COLO668 (cell line): ENCODE measurements around the gene COL12A1.

Experiments used
- DNase-seq: peaks from one replicate; lab custom pipeline; 2025; ENCODE audit not compliant: unreplicated experiment; lab: John Stamatoyannopoulos, UW

The COL12A1 gene

DNA sequence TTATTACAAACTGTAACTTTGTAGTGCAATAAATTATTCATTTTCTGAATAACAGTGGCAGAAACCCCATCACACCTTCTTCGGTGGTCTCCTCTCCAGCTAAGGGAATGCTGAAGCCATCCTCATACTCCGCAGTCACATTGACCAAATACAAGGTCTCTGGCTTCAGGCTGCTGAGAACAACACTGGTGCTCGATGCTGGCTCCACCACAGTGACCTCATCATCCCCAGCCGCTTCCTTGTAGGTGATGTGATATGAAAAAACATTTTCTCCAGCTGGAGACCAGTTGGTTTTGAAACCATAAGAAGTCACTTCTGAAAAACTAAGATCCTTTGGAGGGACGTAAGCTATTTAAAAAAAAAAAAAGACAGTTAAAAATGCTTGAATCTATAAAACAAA is 25.0 kb downstream of the COL12A1 start:
- DNase-seq = no peak

DNA sequence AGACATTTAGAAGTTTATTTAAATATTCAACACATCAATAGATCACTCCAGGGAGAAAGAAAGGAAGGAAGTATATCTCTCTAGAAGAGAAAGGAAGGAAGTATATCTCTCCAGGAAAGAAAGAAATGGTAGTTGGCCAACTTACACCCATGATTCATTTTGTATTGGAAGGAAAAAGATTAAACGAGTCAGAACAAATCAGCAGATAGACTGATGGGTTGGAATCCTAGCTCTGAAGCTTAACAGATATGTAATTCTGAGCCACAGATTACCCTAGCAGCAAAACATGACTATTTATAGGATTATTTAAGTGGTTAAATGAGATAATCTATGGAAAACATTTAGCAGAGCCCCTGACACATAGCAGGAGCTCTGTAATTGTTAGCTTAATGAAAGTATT is 27.1 kb downstream of the COL12A1 start:
- no peak for DNase-seq

DNA sequence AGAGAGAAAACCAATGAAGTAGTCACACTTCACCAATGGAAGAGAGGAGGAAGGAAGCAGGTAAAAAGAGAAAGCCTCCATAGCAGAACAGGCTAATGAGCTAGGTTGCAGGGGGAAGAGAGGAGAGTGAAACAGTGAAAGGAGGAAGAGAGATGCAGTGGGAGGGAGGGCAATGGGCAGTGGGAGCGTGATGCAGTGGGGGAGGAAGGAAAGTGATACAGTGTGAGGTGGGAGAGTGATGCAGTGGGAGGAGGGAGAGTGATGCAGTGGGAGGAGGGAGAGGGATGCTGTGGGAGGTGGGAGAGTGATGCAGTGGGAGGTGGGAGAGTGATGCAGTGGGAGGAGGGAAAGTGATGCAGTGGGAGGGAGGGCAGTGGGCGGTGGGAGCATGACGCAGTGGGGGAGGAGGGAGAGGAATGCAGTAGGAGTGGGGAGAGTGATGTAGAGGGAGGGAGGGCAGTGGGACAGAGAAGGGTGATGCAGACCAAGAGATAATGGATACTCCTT is 29.7 kb downstream of the COL12A1 start:
- DNase-seq = no peak

DNA sequence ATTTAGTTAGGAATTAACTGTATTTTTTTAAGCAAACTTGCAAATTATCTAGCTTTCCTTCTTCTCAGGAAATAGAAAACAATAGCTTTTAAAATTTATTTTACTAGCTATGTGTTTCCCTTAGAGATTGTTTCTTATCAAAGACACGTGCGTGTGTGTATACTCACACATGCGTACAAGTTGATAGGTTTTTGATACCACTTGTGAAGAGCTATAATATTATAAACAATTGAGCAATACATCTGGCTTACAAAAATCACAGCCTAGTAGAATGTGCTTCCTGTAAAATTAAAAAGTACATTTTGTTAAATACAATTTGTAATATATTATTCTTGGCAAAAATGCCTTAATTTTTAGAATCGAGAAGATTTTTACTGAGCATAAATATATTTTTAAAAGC is 33.9 kb downstream of the COL12A1 start:
- no peak for DNase-seq

DNA sequence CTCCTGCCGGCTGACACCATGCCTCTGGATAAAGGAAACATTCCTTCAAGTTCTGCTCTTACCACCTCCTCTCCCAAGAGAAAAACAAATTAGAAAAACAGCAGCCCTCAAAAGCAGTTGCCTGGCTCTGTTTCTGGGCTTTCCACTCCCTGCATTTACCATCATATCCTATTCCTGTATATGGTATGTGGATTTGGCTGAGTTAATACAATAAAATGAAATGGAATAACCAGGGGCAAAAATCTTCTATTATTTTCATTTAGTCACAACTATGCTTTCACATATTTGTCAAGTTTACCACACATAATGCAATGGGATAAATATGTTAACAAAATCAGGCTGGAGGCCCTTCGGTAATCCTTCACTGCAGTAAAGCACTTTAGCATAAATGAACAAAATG is 34.3 kb downstream of the COL12A1 start:
- no peak for DNase-seq

DNA sequence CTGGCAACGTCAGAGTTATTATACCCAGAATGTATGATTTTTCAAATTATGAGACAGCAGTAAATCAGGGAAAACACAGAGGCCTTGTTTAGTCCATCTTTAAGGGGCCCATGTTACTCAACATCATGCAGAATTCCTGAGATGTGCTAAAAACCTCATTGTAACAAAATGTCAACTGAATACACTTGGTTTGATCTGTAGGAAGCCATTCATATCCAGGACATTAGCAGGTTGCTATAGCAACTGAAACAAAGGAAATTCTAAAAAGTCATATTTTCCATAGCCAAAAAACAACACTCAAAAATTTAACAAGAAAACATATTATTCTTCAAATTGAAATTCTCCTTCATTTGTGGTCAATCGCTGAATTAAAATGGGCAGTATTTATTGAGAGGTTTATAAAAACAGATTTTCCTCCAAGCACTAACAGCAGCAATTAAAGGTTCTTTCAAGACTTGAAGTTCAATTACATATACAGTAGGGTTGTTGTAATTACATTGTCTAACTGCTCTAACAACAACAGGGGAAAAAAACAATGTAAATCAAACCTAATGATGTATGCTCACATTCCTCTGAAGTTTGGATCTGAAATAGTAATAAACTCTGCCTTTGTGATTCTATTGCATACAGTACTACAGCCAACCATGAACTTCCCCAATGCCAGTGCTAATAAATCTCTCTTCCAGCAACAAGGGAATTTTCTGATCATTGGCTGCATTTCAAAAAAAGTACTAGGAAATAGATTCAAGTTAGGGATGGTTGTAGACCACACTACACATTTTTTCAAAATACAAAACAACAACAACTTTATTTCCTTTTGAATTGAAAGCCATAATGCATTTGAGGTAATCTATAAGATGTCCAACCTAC is 34.9 kb downstream of the COL12A1 start:
- no peak for DNase-seq

DNA sequence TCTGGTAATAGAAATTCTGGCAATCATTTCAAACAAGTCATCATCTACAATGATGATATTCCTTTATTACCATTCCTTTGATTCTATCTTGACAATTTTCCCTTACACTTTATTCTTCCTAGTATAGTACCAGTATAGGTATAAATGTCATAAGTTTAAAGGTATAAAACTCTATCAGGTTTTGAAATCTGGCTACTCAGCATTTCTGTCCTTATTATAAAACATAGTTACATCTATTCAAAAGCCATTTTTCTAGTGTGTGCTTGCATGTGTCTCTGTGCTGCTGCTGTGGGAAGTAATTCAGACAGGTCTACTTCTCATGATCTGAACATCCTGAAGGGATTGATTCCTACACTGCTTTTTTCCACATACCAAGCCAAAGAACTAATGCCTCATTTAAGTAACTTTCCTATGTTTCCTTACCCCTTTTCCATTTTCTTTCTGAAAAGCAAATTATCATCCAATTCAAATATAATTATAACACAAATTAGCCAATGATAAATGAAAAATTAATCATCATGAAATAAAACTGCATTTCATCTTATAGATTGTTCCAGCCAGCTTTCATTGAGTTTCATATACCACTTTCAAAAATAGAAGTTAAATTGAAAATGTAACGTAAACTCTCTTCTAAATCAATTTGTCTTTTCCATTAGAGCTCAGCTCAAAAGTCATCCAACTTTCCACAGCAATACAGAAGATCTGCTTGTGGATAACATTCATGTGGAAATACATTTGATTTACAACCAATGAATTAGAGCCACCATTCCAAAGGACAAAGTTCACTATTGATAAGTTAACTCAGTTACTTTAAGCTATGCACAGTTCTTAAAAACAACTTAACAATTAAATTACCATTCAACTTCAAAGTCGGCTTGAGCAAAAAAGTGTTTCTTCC is 35.9 kb downstream of the COL12A1 start:
- no peak for DNase-seq

DNA sequence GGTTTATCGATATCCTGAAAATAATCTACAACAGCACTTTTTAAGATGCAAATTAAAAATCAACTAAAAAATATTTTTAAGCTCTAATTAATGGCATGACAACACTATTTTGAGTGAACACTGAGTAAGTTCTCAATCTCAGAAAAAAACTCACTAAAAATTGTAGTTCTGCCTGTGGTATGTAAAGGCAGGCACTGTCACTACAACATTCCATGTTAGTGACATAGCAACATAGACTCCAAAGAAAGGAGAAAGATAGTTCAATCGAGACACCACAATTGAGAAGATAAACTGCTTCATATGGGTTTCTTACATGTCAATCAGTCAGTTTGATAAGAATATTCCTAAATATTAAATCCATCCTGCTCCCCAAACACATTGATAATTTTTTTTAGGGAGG is 38.0 kb downstream of the COL12A1 start:
- no peak for DNase-seq

DNA sequence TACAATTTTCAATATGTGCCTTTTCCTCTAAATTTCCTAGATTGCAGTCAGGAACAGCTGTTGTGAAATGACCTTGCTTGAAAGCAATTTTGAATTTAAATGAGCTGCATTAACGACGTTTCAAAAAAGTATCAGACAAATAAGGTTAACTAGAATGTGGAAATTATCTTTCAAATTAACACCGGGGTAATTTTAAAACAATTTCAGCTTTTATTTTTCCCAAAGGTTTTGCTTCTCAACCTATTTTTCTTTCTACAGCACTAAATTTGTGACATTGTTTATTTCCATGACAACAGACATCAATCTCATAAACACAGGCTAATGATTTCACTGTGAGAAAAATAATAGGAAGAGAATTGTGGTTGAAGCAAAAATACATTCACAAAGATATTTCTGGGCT is 38.5 kb downstream of the COL12A1 start:
- no peak for DNase-seq

DNA sequence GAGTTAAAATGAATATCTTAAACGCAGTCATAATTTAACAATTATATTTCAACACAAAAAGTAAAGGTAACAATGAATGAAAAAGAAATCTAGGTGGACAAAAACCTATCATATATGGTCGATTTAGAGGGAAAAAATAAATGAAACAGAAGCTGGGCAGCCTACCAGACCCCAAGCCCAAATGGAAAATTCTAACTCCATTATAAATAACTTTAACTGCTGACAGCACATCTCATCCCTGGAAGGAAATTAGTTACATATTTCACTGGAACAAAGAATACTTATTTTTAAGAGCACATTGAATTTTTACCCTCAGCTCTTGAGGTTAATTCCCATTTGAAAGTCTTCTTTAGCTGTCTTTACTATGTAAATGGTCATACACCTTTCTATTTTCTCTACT is 39.1 kb downstream of the COL12A1 start:
- no peak for DNase-seq

DNA sequence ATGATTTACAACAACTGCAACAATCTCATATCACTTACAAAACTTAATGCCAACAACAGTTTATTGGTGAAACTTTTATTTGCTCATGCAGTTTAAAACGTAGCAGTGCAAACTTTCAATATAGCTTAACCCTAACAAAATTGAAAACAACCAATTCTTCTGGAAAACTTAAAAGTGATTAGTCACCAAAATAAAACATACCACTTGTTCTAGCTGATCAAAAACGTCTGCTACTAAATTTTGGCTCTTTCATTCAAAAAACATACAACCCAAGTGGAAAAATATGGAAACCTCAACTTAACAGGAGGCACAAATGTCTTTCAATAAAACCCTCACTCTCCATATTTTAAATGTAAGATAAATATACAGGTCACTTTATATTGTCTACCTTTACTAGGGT is 39.6 kb downstream of the COL12A1 start:
- no peak for DNase-seq

DNA sequence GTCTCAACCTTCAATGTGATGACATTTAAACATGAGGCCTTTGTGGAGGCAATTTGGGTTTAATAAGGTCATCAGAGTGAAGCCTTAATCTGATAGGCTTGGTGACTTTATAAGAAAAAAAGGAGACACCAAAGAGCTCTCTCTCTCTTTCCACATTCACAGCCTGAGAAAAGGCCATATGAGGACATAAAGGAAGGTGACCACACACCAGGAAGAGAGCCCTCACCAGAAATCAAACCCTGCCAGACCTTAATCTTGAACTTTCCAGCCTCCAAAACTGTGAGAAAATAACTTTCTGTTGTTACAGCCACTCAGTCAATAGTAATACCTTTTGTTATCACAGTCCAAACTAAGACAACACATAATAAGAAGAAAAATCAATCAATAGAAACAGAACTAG is 47.7 kb downstream of the COL12A1 start:
- DNase-seq = no peak

DNA sequence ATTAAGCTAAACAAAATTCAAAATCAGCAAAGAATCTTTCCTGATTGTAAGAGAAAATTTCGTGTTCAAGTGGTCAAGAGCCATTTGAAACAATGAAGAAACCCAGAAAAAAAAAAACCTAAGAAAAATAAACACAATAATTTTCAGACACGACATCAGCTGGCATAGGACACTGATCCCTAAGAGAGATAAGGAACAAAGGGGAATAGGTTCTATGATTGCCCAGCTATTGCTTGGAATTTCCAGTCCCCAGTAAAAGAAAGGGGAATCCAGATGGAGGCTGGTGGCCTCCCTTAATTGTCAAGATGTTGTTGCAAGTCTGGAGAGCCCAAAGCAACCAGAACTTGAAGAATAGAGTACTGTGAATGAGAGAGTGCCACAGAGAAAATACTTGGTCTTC is 48.5 kb downstream of the COL12A1 start:
- DNase-seq = no peak

DNA sequence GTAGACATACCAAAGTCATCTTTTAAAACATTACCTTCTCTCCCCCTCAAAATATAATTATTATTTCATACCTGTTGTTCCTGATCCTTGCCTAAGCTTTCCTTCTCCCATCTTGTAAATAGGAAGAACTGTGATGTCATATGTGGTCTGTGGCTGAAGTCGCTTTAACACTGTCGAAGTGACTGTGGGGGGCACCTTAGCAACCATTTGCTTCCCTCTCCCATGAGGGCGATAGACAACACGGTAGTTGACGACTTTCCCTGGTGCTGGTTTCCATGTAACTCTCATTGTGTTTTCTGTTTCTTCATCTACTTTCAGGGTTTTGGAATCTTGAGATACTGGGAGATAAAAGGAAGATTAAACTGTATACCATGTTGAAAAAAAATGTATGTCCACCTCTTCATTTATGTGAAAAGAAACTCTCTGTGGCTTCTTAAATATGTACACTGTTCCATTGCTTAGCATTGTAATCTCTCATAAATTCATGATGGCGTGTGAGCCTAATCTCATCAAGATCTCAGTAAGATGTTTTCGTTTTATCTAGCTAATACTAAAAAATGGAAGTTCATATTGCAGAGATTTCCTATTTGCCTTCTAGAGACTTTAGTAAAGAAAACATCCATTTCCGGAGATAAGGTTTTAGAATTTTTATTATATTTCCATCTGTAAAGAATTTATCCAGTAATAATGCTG is 49.5 kb downstream of the COL12A1 start:
- no peak for DNase-seq

DNA sequence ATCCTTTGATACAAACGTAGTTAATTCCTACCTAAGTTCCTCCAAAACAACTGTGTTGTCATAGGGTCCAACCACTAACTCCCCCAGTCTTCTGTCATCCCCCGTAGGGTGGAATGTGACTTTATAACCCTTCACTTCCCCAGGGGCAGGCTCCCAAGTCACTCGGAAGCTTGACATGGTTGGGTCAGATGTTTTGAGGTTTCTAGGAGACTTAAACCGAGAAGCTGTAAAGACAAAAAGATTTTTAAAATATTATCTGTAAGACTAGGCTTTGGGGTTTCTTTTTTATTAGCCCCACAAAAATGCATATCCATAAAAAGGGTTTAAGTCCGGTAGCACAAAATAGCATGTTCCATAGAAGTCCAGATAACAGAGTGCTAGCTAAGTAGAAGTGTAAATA is 50.2 kb downstream of the COL12A1 start:
- DNase-seq = no peak

DNA sequence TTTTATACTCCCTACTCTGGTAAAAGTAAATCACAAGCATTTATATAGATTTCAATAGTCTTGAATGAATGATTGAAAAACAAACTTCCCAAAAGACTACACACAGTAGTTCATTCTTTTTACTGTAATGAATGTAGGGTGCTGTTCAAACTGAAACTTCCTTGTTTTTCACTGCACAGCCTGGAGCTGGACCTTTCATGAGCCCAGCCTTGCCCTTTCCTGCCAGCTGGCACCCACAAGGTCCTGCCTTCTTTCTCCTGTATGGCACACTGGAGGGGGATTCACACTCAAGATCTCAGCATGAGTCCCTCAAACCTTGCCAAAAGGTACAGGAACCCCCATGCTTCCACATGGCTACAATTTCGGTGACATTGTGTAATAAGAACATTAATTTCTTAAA is 50.9 kb downstream of the COL12A1 start:
- no peak for DNase-seq

DNA sequence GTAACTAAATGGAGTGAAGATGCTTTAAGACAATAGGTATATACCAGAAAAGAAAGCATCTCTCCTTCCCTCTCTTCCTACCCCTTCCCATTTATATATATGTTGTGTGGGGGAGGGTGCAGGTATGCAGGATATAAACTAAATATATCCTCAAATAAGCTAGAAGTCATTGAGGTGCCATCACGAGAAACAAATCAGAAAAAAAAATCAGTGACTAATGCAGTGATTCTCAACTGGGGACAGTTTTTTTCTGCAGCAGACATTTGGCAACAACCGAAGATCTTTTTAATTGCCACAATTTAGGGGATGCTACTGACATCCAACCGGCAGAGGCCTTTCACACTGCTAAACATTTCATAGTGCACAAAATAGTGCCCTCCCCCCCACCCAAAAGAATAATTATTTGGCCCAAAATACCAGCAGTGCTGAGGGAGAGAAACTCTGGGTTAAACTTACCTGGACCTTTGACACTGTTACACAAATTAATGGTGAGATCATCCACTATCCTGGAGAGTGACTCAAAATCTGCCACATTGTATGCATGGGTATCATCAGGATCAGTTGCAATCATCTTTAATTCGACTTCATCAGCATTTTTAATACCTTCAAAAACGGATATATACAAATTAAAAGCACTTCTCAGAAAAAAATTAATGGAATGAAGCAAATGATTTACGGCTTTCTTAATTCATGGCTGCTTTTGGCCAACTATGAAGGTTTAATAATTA is 55.0 kb downstream of the COL12A1 start:
- no peak for DNase-seq

DNA sequence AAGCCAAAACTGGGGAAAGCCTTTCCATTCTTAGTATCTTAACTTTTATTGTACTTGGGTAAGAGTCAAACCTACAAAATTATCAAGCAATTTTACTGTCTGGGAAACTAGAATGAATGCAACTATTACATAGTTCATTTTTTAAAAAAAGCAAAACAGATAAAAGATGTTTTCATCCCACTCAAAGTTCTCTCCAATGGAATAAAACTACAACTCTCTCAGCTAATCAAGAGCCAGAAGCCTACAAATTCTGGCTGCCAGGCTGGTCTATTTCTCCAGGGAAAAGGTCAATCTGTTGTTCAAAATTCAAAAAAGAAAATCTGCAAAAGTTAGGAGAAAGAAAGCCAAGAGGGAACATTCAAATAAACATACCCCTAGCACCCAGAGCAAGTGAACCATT is 56.2 kb downstream of the COL12A1 start:
- no peak for DNase-seq

DNA sequence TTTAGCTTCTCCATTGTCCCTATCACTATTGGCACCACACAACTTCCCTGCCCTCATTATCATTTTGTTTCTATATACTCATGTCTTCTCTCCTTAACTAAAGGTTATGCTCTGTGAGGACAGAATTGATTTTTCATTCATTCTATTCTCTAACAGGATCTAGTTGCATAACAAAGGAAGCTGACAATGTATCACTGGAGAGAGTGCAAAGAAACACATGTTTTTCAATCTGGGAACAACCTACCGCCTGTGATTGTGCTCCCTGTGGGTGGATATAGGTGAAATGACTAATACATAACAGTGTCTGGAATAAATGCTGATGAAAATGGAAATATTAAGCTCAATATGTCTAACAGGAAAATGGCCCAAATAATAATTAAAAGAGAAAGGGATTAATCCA is 56.6 kb downstream of the COL12A1 start:
- no peak for DNase-seq

DNA sequence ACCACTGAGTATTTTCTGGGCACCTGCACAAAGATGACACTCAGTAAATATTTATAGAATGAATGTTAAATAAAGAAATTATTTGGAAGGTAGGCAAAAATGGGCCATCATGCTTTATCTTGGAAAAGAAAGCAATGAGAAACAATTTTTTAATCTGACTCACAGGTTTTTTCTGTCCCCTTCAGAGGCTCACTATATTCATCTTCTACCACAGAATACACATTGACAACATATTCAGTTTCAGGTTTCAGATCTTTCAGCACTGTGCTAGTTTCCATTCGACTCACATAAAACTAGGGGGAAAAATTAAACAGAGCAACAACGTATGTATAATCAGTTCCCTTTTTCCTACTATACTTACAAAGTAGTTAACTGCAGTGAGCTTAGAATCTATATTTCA is 58.3 kb downstream of the COL12A1 start:
- no peak for DNase-seq

DNA sequence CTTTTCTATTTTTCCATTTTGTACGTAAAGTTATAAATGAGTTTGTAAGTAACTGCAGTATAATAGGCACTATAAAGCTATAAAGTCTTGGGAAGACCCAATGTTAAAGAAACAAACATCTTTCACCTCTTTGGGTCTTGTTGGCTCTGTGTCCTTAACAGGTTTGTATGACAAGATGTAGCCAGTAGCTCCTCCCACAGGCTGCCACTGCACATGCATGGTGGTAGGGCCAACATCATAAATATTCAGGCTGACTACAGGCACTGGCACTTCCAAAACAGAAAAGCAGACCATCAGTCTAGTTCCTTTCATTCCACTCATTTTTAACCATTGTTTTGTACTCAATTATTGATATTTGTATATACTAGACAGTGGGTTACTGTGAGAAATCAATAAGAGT is 59.9 kb downstream of the COL12A1 start:
- no peak for DNase-seq
